Brain pericyte (primary cell): ENCODE data around the gene AGFG2.
"Not testable (repeated sequence)": the region's sequence is repeated elsewhere in the genome, so short reads cannot be mapped to it uniquely, and the experiment has no call there.

ENCODE experiments used
- DNase-seq: peaks from one replicate; pipeline ENCODE4 v3.0.0-alpha.2; 2012; ENCODE audit warnings: low read depth, low spot score

The AGFG2 gene

DNA sequence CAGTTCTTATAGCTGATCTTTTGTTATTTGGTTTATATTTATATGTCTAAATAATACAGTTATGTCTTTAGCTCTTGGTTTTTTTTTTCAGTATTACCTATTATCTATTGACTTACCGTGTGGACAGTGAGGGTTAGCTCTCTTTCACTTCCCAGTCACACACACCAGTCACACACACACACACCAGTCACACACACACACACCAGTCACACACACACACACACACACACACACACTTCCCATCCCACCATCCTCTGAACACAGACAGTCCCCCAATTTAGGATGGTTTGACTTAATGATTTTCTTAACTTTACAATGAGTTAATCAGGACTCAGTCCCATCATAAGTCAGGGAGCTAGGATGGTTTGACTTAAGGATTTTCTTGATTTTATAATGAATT lies 18.9 kb upstream of the AGFG2 start:
- no peak for DNase-seq

DNA sequence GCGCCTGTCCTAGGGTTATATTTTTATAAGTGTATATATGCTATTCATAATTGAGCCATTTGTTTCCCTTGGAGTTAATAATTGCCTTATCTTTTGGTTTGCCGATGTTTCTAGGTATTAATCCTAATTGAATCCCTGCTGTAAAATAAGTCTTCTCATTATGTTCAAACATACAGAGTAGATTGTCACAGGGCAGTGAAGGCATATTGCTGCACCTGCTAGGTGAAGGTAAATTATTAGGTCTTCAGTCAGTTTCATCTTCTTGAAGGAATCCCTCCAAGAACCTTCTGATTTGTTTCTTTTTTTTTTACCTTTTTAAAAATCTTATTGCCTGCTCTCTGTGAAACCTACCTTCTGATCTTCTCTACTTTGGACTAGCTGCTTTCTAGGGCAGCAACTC lies 17.9 kb upstream of the AGFG2 start:
- DNase-seq = no peak

DNA sequence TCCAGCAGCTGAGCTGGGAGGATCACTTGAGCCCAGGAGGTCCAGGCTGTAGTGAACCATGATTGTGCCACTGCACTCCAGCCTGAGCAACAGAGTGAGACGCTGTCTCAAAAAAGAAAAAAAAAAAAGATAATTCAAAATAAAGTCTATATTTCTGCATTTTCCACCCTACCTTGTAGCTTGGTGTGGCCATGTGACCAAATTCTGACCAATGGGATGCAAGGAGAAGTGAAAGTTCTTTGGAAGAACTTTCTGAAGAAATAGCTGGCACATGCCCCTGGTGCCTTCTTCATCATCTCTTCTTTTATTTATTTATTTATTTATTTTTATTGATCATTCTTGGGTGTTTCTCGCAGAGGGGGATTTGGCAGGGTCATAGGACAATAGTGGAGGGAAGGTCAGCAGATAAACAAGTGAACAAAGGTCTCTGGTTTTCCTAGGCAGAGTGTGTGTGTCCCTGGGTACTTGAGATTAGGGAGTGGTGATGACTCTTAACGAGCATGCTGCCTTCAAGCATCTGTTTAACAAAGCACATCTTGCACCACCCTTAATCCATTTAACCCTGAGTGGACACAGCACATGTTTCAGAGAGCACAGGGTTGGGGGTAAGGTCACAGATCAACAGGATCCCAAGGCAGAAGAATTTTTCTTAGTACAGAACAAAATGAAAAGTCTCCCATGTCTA lies 17.0 kb upstream of the AGFG2 start:
- not testable (repeated sequence) for DNase-seq

DNA sequence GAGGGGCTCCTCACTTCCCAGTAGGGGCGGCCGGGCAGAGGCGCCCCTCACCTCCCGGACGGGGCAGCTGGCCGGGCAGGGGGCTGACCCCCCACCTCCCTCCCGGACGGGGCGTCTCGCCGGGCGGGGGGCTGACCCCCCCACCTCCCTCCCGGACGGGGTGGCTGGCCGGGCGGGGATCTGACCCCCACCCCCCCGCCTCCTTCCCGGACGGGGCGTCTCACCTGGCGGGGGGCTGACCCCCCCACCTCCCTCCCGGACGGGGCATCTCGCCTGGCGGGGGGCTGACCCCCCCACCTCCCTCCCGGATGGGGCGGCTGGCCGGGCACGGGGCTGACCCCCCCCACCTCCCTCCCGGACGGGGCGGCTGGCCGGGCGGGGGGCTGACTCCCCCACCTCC lies 15.8 kb upstream of the AGFG2 start:
- not testable (repeated sequence) for DNase-seq

DNA sequence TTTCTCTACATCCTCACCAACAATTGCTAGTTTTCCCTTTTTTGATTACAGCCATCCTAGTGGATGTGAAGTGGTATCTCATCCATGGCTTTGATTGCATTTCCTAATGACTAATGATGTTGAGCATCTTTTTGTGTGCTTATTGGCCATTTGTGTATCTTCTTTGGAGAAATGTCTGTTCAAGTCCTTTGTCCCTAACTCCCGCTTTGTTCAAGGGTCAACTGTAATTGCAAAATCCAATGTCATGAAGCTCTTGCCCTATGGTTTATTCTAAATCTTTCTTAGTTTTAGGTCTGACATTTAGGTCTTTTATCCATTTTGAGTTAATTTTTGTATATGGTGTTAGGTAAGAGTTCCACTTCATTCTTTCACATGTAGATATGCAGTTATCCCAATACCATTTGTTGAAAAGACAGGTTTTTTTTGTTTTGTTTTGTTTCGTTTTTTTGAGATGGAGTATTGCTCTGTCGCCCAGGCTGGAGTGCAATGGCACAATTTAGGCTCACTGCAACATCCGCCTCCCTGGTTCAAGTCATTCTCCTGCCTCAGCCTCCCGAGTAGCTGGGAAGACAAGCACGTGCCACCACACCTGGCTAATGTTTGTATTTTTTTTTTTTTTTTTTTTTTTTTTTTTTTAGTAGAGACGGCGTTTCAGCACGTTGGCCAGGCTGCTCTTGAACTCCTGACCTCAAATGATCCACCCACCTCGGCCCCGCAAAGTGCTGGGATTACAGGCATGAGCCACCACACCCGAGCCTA lies 10.7 kb upstream of the AGFG2 start:
- not testable (repeated sequence) for DNase-seq

DNA sequence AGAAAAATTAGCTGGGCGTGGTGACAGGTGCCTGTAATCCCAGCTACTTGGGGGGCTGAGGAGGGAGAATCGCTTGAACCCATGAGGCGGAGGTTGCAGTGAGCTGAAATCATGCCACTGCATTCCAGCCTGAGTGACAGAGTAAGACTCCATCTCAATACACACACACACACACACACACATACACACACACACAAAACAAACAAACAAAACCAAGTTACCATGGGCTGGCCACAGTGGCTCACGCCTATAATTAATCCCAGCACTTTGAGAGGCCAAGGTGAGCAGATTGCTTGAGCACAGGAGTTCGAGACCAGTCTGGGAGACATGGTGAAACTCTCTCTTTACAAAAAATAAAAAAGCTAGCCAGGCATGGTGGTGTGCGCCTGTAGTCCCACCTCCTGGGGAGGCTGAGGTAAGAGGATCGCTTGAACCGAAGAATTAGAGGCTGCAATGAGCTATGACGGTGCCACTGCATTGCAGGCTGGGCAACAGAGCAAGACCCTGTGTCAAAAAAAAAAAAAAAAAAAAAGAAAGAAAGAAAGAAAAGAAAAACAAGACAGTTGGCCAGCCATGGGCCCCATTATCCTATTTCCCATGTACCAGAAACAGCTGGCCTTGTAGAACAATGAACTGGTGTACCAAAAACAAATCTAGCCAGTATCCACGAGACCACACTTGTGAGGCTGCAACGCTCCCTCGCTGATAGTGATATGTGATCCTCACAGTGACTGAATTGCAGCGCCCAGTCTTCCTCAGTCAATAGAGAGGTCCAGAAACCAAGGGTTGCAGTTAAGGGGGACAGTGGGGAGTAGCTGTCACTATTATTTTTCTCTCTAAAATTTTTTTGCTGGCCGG lies 6.6 kb upstream of the AGFG2 start:
- no peak for DNase-seq

DNA sequence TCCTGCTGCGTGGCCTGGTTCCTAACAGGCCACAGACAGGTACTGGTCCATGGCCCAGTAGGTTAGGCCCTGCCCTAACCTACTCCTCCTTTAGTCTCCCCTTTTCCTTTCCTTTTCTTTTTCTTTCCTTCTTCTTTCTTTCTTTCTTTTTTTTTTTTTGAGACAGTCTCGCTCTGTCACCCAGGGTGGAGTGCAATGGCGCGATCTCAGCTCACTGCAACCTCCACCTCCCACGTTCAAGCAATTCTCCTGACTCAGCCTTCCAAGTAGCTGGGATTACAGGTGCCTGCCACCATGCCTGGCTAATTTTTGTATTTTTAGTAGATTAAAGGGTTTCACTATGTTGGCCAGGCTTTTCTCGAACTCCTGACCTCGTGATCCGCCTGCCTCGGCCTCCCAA lies 3.0 kb upstream of the AGFG2 start:
- not testable (repeated sequence) for DNase-seq

DNA sequence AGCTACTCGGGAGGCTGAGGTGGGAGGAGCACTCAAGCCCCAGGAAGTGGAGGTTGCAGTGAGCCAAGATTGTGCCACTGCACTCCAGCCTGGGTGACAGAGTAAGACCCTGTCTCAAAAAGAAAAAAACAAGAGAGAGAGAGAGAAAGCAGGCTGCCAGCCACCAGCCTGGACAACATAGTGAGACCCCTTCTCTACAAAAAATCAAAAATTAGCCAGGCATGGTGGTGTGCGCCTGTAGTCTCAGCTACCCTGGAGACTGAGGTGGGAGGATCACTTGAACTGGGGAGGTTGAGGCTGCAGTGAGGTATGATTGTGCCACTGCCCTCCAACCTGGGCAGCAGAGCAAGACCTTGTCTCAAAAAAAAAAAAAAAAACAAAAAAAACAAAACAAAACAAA lies 2.3 kb upstream of the AGFG2 start:
- not testable (repeated sequence) for DNase-seq

DNA sequence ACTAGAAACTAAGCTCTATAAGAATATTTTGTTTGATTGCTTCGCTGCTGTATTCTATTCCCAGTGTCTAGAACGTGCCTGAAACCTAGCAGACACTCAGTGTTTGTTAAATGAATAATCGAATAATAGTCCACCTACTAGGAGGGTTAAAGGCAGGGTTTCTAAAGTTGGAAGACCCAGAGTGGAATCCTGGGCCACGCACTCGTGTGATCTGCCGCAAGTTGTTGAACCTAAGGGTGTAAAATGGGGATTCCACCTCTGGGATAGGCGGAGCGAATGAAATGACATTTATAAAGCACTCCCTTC lies 702 bp upstream of the AGFG2 start:
- no peak for DNase-seq

DNA sequence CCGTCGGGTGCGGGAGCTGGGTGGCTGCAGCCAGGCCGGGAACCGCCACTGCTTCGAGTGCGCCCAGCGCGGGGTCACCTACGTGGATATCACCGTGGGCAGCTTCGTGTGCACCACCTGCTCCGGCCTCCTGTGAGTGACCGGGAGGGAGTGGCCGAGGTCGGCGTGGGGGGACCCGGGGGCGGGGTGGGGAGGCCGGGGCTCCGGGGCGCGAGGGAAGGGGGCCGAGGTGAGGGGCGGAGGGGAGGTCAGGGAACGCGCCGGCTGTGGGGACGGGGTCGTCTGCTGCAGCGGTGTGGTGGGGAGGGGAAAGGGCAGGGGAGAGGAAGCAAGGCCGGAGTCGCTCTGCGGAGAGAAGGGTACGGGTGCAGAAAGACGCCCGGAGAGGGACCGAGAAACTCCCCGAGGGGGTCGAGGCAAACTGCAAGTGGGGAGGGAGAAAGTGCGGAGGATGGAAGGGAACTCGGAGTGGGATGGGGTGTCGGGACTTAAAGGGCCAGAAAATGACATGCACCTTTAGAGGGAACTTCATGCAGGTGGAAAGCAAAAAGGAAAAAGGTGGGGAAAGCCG lies 518 bp downstream of the AGFG2 start:
- no peak for DNase-seq

DNA sequence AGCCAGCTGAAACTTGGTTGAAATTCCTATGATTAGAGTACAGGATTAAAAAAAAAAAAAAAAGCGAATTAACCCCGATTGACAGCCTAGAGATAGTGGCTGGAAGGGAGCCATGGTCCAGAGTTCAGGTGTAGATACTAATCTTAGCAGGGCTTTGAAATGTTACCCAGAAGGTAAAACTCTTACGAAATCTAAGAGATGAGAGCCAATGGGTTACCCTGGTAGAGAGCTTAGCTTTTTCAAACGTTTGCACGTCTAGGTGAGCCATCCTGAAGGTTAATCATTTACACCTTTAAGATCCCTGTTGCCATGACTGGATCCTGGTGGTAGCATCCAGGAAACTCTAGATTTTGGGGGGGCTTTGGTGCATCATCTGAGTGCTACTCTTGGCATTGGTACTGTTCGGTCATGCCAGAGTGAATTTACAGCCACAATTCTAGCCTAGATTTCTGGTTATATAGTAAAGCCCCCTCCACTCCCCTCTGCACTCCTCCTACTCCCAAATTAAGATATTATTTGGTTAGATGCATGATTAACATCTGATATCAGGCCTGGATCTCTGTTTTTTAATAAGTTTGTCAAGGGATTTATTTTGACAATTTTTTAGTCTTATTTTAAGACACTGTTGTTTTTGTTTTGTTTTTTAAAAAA lies 1.2 kb downstream of the AGFG2 start:
- no peak for DNase-seq

DNA sequence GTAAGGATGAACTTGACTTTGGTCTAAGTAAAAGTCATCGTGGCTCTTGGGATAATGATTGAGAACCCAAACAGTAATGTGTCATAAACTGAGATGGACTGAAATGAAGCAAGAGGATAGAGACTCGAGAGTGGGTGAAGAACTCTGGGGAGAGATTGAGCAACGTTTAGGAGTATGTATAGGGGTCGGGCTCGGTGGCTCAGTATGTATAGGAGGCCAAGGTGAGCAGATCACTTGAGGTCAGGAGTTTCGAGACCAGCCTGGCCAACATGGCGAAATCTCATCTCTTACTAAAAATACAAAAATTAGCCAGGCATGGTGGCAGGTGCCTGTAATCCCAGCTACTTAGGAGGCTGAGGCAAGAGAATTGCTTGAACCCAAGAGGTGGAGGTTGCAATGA lies 2.3 kb downstream of the AGFG2 start:
- DNase-seq = not testable (repeated sequence)

DNA sequence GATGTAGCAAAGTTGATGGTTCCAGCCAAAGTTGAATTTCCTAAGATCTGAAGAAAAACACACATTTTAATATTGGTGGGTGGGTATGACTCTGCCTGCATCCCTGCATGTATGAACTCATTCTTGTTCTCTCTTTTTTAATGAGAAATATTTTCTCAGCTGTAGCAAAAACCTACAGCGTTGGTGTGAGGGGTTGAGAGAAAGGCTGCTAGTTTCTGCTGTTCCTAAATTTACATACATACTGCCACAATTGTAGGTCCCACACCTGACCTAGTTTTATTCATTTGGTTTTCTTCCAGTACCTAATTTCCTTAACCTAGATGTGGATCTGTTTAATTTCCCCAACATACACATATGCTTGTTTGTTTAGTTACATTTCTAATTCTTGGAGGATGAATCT lies 4.6 kb downstream of the AGFG2 start:
- no peak for DNase-seq

DNA sequence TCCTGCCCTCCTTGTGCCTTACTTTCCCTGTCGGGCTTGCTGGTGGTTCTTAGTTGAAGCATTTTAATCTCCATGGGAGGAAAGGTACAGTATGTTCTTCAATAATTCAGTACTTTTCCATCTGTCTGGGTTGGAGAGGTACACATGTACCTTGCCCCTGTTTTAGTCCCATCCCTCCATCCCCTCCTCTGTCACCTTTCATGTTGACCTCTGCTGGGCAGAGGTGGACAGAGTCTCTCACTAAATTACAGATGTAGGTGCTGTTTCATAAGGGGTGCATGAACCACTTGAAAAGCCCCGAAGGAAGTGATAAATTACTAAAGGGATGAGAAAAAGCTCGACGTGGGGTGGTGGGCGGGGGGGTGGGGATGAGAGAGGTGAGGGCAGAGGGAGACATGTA lies 5.4 kb downstream of the AGFG2 start:
- DNase-seq = no peak

DNA sequence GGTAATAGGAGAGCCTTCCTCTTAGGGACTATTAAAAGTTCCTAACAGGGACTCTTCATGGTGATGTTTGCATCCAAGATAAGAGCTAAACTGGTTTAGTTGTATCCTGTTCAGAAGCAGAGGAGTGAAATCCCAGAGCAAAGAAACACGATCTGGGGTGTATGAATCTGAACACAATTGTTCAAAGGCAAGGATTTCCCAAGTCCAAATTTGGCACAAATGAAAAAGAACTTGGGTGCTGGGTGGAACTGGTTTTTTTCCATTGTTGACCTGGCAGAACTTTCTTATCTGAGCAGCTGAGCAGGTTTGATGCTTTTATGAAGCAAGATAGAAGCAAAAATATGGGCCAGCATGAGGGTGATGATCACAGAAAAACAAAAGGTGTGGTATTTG lies 6.0 kb downstream of the AGFG2 start:
- DNase-seq = no peak

DNA sequence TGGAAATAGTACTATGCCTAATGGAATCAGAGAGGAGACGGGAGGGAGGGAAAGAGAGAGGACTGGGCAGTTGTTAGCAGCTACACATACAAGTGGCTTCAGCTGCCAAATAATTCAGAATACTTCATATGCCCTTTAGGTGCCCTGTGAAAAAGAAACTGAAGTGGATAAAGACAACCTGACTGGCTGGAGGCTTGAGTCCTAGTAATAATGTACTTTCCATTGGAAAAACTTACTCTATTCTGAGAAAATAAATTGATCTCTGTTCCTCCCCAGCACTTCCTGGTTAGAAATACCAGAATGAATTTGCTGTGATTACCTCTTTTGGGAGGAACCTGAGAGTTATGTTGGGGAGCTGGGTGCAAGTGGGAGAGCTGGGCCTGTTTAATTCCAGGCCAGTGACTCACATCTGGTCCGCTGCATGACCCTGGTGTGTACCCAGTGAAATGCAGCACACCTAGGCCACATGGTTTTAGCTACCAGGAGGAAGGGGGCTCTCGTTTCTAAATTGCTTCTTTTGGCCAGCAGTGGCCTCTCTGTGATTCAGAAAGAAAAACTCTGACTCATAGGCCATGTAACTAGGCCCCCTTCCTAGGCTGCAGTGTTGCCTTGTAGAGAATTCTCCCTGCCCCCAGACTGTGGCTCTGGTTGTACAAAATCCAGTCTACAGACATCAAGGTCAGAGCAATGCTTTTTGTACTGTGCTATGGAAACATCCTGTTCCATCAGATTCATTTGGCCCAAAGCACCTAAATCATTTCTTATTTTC lies 6.5 kb downstream of the AGFG2 start:
- DNase-seq = peak; percentile 63

DNA sequence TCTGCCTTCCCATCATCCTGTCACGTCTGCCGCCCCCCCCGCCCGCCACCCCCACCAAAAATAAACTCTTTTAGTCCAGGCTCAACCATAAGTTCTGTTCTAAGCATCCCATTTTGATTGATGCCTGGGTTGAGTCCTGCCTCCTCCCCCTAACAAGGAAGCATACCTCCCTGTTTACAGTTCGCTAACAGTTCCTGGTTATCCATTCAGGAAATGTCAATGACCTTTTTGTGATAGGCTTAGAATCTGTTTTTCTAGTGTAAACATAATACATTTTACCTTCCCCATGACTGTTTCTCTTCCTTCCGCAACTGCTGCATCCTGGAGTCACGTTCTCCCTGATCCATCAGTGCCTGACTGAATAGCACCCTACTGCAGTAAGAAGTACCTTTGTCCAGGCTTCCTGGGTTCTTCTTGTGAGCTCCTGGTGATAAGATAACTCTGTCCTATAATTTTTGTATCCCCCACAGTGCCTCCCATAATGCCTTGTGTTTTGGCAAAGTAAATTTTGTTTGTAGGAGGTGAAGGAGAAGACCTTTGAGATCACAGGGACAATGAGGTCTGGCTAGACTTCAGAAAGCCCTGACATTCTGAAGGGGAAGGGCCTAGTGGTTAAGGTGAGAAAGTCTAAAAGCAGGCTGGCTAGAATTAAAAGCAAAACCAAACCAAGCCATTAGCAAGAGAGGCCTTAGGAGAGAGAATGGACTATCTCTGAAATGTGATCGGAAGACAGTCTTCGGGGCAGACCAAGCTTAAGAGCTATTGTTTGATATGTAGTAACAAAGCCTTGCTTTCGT lies 7.3 kb downstream of the AGFG2 start:
- no peak for DNase-seq

DNA sequence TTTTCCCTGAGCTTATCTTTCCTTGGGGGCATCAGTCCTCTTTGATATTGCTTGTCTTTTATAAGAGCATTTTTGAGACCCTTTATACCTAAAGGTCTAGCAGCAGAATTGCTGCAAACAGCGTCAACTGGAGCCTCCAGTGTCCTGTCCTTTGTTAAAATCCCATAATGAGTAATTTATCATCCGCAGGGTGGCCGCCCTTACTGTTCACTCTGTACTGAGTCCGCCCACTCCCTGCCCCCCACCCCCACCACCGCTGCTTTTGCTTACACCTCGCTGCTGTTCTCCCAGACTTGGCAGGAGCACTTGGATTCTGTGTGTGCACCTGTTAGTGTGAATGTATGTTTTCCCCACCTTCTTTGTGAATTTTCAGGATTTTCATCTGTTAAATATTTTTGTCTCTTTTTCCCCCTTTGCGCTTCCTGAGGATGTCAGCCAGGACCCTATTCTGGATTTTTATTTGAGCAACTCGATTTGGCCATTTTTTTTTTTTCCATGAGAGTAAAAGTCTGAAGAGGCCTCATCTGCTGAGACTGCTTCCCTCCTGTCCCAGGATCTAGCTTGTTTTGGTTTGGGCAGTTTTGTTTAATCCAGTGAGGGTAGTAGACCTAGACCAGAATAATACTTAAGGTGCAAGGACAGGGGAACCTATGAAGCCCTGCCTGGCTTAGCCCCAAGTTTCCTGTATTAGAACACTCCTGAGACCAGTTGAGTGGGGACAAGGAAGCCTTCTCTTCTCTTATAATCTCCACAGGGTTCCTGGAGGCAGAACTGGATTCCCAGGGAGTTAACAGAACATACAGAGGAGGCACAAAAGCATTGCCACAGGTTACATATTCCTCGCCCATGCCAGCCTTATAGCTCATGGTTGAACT lies 8.2 kb downstream of the AGFG2 start:
- no peak for DNase-seq

DNA sequence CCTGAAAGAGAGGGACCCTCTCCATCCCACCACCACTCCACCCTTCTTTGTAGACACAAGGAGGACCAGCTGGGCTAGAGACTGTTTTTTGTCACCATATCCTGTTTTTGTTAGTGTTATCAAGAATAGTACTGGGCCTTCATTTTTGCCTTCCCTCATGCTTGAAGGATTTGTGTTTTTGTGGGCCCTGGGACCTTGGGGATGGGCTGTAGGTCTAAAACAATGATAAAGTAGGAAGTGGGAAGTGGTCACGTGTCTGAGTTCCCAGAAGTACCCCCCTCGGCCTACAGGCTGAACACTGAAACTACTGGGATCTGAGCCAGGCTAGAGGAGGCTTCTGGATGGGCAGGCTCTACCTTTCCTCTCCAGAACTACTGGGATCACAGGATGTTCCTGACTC lies 8.9 kb downstream of the AGFG2 start:
- no peak for DNase-seq
